ENCODE results near the gene NOPCHAP1.

NOPCHAP1 gene

DNA sequence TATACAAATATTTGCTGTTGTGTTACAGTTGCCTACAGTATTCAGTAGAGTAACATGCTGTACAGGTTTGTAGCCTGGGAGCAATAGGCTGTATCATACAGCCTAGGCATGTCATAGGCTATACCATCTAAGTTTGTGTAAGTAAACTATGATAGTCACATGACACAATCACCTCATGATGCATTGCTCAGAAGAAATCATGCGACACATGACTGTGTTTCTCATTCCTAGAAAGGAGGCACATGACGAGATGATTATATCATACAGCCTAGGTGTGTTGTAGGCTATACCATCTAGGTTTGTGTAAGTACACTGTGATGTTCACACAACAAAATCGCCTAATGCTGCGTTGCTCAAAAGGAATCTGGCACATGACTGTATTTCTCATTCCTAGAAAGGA is 31.9 kb downstream of the NOPCHAP1 start:
- in situ Hi-C loops (cut with MboI; ENCODE audit: low sequenced_read_pairs): no loop called here

DNA sequence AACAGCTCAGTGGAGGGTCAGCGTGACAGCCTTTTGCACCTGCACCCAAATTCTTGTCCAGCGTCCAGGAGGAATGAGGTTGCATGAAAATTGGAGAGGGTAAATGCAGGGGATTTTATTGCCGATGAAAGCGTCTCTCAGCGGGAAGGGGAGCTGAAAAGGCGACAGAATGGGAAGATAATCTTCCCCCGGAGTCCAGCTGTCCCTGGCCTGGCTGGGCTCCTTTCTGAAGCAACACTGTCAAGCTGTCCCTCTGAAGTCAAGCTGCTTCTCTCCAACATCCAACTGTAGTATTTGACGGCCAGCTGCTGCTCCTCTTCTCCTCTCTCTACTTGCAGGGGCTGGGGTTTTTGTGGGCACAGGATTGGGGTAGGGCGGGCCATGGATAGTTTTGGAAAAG is 32.7 kb downstream of the NOPCHAP1 start:
- in situ Hi-C loops (cut with MboI; ENCODE audit: low sequenced_read_pairs): no loop called here

DNA sequence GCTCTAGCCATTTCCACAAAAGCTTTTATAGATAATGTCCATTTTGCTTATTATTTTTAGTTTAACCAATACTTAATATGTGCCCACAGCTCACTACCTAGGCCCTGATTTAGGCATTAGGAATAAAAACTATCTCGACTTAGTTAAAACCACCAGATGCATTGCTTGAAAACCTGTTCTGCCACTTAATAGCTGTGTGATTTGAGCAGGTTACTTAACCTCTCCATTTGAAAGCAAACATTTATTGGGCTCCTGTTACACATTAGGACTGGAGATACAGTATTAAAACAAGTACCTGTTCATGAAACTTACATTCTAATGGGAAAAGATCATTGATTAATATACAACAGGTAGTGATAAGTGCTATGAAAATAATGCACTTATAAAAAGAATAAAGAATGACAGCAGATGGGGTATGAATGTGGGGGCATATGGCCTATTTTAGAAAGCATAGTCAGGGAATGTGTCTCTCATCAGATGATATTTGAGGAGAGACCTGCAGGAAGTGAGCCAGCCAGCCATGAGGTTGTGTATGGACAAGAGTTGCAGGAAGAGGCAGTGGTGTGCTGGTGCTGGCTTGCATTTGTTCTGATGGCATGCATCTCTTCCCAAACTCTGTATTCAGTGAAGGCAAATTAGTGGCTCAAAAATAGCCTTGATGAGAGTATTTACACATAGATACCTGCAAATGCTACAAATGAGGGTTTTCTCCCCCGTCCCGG is 34.3 kb downstream of the NOPCHAP1 start:
- in situ Hi-C loops (cut with MboI; ENCODE audit: low sequenced_read_pairs): no loop called here

DNA sequence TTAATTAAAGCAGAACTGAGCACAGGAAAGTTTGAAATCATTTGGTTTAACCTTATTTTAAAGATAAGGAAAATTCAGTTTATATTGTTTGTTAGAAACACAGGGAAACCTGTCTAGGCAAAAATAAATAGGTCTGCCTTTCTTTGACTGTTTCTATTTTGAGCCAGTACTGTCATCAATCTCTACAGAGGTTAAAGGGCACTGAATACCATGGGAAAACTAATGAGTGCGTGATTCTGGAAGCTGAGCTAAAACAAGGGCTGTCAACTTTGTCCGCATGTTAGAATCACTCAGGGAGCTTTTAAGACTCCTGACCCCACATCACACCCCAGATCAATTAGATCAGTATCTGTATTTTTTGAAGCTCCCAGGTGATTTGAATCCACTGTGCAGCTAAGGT is 38.8 kb downstream of the NOPCHAP1 start:
- in situ Hi-C loops (cut with MboI; ENCODE audit: low sequenced_read_pairs): no loop called here

- in situ Hi-C loops (cut with MboI; ENCODE audit: low sequenced_read_pairs): no loop called here
Observed at GRCh38 chr12:105025890-105026289, 39.8 kb downstream of the NOPCHAP1 start.

DNA sequence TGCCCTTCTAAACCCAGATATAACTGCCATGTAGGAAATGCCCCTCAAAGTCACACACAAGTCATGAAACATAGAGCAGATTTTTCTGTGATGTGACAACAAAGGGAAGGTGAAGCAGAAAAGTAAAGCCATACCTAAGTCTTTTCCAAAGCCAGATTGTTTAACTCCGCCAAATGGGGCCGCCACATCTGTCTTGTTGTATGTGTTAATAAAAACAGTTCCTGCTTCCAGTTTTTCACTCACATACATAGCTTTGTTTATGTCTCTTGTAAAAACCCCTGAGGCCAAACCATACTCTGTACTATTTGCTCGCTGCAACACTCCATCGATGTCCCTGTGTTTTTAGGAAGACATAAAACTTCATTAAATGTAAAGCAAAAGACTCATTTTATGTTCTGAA is 40.3 kb downstream of the NOPCHAP1 start:
- in situ Hi-C loops (cut with MboI; ENCODE audit: low sequenced_read_pairs): no loop called here

- in situ Hi-C loops (cut with MboI; ENCODE audit: low sequenced_read_pairs): no loop called here
Observed at GRCh38 chr12:105030820-105031807, 45.0 kb downstream of the NOPCHAP1 start.

GRCh38 chr12:105032703-105033357 is 46.7 kb downstream of the NOPCHAP1 start:
- in situ Hi-C loops (cut with MboI; ENCODE audit: low sequenced_read_pairs): no loop called here

GRCh38 chr12:105033851-105034250 is 47.7 kb downstream of the NOPCHAP1 start:
- in situ Hi-C loops (cut with MboI; ENCODE audit: low sequenced_read_pairs): no loop called here

Data from HL-60/S4 treated with phorbol 12-myristate 13-acetate at 8.2 ng/mL for 4 days and 3 days (cell line).